Lower lobe of right lung (tissue), 2 donors: ENCODE data around the gene SIX1. TPM values are rescaled to one million over a fixed set of nuclear protein-coding genes. Genes with fewer than 3 reads are reported as not detected.

Experiments
- ATAC-seq, 2 donors: fragments of 200-7000 bp; cut with Tn5 transposase; one replicate each; pipeline ENCODE4 v1.9.1; 2020 to 2022; ENCODE audit warnings: mild to moderate bottlenecking in 2 of 2, moderate library complexity in 2 of 2
- DNase-seq: peaks from one replicate; pipeline ENCODE4 v3.0.0-alpha.2; 2020
- H3K27ac ChIP-seq: fragments of 200-600 bp; one replicate; pipeline ENCODE4 v1.8.0; 2022
- H3K27me3 ChIP-seq: fragments of 200-600 bp; one replicate; pipeline ENCODE4 v1.8.0; 2022; ENCODE audit warnings: low read depth
- H3K36me3 ChIP-seq: fragments of 200-600 bp; one replicate; pipeline ENCODE4 v1.8.0; 2022; ENCODE audit warnings: mild to moderate bottlenecking
- H3K4me1 ChIP-seq: fragments of 200-600 bp; one replicate; pipeline ENCODE4 v1.8.0; 2022
- H3K4me3 ChIP-seq: fragments of 200-600 bp; one replicate; pipeline ENCODE4 v1.8.0; 2022; ENCODE audit warnings: mild to moderate bottlenecking
- H3K9me3 ChIP-seq: fragments of 200-600 bp; one replicate; pipeline ENCODE4 v1.8.0; 2022
- CTCF ChIP-seq: fragments of 200-600 bp; IDR thresholded peaks from one replicate; pipeline ENCODE4 v1.8.0; 2022; ENCODE audit warnings: antibody characterized with exemption, mild to moderate bottlenecking
- intact Hi-C: fragments of 100-400 bp; cut with DNase I; formaldehyde crosslinking; loops from one replicate; pipeline ENCODE4 v1.11.0; 2022
- total RNA-seq: library from RNA; stranded (reverse); fragmentation: NEBNext Ultra II Directional; extraction: Animal tissue kit (Norgen Biotek cat#: 25700); gene quantifications from one replicate; pipeline ENCODE4 v1.2.1, GENCODE V29; 2021
- donor health status: DM: no; HTN: yes; CAD: no; lungs with severe emphysema.

SIX1 gene
- total RNA-seq, 1 donor from 2014 or later: 2.3 TPM

- no peak overlapping the region for H3K27ac ChIP-seq
- H3K27me3 ChIP-seq: no peaks in the 10 kb centered on the region
- intact Hi-C loops: loop anchor here (5.0 kb wide), 1 partner anchor 401 kb away; no protein-coding TSS in a partner anchor
- DNase-seq (no peak), ATAC-seq (no peak)
- H3K9me3 ChIP-seq: no peaks in the 10 kb centered on the region
- H3K4me1 ChIP-seq: peaks cover 3% of the 10 kb centered on the region
- H3K36me3 ChIP-seq: no peaks in the 10 kb centered on the region
- no peak overlapping the region for H3K4me3 ChIP-seq
- no peak for TF ChIP-seq CTCF
Observed at GRCh38 chr14:60621386-60621785, 27.9 kb downstream of the SIX1 start.

- Histone ChIP-seq H3K4me3 (no peak overlapping the region), H3K4me1 (no peaks in the 10 kb centered on the region), H3K27ac (no peak overlapping the region), H3K36me3 (no peaks in the 10 kb centered on the region), H3K27me3 (no peaks in the 10 kb centered on the region), H3K9me3 (no peaks in the 10 kb centered on the region)
- TF ChIP-seq CTCF: no peak
- intact Hi-C loops: no loop called here
- DNase-seq (no peak), ATAC-seq (peak; percentile 82 to 94)
Observed at GRCh38 chr14:60618241-60618640, 31.0 kb downstream of the SIX1 start.

- Histone ChIP-seq H3K27ac (no peak overlapping the region), H3K4me1 (no peaks in the 10 kb centered on the region), H3K27me3 (no peaks in the 10 kb centered on the region), H3K36me3 (no peaks in the 10 kb centered on the region), H3K4me3 (no peak overlapping the region), H3K9me3 (no peaks in the 10 kb centered on the region)
- no peak for TF ChIP-seq CTCF
- DNase-seq: no peak
- no peak for ATAC-seq
- intact Hi-C loops: no loop called here
Observed at GRCh38 chr14:60616461-60616959, 32.8 kb downstream of the SIX1 start.

- DNase-seq: no peak
- no peak overlapping the region for H3K27ac ChIP-seq
- H3K4me1 ChIP-seq: no peaks in the 10 kb centered on the region
- H3K9me3 ChIP-seq: no peaks in the 10 kb centered on the region
- intact Hi-C loops: no loop called here
- ATAC-seq: no peak
- no peaks in the 10 kb centered on the region for H3K36me3 ChIP-seq
- TF ChIP-seq CTCF: no peak
- H3K4me3 ChIP-seq: no peak overlapping the region
- H3K27me3 ChIP-seq: no peaks in the 10 kb centered on the region
Observed at GRCh38 chr14:60602291-60602690, 47.0 kb downstream of the SIX1 start.

- no peaks in the 10 kb centered on the region for H3K9me3 ChIP-seq
- no peak for ATAC-seq
- no peaks in the 10 kb centered on the region for H3K27me3 ChIP-seq
- TF ChIP-seq CTCF: no peak
- H3K4me3 ChIP-seq: no peak overlapping the region
- no peak for DNase-seq
- no peaks in the 10 kb centered on the region for H3K36me3 ChIP-seq
- no peaks in the 10 kb centered on the region for H3K4me1 ChIP-seq
- intact Hi-C loops: no loop called here
- H3K27ac ChIP-seq: no peak overlapping the region
Observed at GRCh38 chr14:60599727-60600126, 49.5 kb downstream of the SIX1 start.

GRCh38 chr14:60596139-60596538 lies 53.1 kb downstream of the SIX1 start:
- DNase-seq (no peak), ATAC-seq (no peak)
- H3K9me3 ChIP-seq: no peaks in the 10 kb centered on the region
- no peaks in the 10 kb centered on the region for H3K36me3 ChIP-seq
- H3K4me3 ChIP-seq: no peak overlapping the region
- no peak for TF ChIP-seq CTCF
- no peak overlapping the region for H3K27ac ChIP-seq
- intact Hi-C loops: no loop called here
- no peaks in the 10 kb centered on the region for H3K27me3 ChIP-seq
- no peaks in the 10 kb centered on the region for H3K4me1 ChIP-seq
